ENCODE results near the gene WDR45.

The WDR45 gene

DNA sequence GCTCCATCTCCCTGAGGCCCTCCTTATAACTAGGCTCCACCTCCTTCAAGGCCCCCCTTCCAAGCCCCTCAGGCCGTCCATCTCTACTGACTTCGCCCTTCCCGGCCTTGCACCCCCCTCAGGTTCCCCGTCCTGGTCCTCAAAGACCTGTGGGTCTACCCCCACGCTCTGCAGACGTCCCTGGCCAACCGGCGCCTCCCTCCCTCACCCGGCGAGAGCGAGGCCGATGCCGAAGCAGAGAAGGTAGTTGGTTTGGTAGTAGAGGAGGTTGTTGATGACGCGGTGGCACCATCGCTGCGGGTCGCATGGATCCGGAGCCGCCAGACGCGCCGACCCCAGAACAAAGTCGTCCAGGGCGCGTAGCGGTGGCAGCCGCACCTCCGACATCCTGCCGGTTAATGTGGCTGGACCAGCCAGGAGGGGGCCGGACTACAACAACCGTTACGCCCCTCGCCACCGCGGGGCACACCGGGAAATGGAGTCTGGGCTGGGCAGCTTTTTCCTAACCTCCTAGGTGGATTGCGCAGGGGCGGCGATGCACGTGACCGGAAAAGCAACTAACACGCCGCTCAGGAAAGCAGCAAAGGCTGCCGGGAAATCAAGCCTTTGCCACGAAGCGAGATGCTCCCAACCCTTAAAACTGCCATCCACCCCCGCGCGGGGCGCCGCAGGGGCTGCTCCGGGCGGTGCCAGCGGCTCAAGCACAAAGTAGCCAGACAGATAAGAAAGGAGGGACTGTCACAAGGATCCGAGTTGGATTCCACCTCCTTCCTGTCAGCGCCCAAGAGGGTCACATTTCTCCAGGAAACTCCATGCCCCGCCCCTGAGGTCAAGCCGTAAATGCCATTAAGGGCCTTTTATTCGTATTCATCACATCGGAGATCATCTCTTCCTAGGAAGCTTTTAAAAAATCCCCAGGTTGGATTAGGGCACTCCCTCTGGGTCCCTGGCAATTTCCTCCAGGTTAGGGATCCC is 5.8 kb downstream of the WDR45 start, which contains the start of gene PRAF2:
PRAF2 (minus strand) TSS at position 402 of the 975 bp plus-strand sequence; CDS start at position 387, 15 bp downstream.
- DNase-seq (ENCODE audit: low spot score) (peak; percentile 65), FAIRE-seq (peak; percentile 73)

GRCh38 chrX:49072712-49073095 is 7.0 kb downstream of the WDR45 start:
- DNase-seq (ENCODE audit: low spot score) (no peak), FAIRE-seq (no peak)

DNA sequence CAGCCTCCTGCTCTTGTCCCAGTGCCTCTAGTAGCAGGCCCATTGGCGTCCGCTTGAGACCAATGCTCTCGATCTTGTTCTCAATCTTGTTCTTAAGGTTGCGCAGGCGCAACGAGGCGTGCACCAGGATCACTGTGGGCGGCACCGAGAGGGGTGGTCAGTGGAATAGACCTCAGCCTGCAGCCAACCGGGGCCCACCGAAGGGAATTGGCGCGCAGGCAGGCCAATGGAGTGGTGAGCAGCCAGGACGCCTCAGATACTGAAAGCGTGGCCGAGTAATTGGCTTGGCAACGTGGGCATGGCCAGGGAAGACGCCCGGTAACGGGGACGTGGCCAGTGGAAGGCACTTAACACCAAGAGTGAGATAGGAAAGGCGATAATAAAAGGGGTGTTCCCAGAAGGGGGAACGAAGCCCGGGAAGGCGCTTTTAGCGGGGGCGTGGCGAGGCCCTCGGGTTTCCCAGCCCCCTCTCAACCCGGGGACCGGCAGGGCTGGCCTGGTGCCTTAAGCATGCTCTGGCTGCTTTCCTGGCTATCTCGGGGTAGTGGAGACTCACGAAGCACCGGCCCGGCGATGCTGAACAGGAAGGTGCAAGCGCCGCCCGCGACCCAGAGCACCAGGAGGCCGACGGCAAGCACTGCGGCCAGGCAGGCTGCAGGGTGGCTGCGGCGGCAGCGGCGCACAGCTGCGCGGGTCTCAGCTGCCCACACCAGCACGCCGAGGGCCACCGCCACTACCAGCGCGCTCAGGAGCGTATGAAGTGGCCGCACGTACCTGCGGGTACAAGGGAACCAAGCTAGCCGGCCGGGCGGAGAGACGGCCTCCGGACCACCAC is 7.6 kb downstream of the WDR45 start:
- FAIRE-seq = no peak
- no peak for DNase-seq (ENCODE audit: low spot score)

- DNase-seq (ENCODE audit: low spot score) (no peak), FAIRE-seq (no peak)
These were observed 8.7 kb downstream of the WDR45 start for GRCh38 chrX:49070988-49071387.

GRCh38 chrX:49069038-49069437 is 10.6 kb downstream of the WDR45 start:
- no peak for DNase-seq (ENCODE audit: low spot score)
- no peak for FAIRE-seq

DNA sequence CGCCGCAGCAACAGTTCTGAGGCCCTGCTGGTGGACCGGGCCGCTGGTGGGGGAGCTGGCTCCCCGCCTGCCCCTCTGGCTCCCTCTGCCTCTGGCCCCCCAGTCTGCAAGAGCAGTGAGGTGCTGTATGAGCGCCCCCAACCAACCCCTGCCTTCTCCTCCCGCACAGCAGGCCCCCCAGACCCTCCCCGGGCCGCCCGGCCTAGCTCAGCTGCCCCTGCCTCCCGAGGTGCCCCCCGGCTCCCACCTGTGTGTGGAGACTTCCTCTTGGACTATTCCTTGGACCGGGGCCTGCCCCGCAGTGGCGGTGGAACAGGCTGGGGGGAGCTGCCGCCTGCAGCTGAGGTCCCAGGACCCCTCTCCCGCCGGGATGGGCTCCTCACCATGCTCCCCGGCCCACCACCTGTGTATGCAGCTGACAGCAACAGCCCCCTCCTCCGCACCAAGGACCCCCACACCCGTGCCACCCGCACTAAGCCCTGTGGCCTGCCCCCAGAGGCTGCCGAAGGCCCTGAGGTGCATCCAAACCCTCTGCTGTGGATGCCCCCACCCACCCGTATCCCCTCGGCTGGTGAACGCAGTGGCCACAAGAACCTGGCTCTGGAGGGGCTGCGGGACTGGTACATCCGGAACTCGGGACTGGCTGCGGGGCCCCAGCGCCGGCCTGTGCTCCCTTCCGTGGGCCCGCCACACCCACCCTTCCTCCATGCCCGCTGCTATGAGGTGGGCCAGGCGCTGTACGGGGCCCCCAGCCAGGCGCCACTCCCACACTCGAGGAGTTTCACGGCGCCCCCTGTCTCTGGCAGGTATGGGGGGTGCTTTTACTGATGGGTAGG is 12.2 kb downstream of the WDR45 start:
- FAIRE-seq (no peak), DNase-seq (ENCODE audit: low spot score) (no peak)

GRCh38 chrX:49066690-49067089 is 13.0 kb downstream of the WDR45 start:
- FAIRE-seq (no peak), DNase-seq (ENCODE audit: low spot score) (no peak)

- FAIRE-seq = no peak
- DNase-seq (ENCODE audit: low spot score) = no peak
These were observed 13.4 kb downstream of the WDR45 start for GRCh38 chrX:49066278-49066677.

- FAIRE-seq = no peak
- no peak for DNase-seq (ENCODE audit: low spot score)
These were observed 15.0 kb downstream of the WDR45 start for GRCh38 chrX:49064735-49065134.

DNA sequence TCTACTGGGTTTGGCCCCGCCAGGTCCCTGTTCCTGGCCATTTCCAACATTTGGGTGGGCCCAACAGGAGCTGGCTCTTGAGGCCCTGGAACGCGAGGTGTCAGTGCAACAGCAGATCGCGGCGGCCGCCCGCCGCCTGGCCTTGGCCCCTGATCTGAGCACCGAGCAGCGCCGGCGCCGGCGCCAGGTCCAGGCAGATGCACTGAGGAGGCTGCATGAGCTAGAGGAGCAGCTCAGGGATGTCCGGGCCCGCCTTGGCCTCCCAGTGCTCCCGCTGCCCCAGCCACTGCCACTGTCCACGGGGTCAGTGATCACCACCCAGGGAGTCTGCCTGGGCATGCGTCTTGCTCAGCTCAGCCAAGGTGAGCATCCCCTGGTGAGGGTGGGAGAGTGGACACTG is 15.4 kb downstream of the WDR45 start:
- DNase-seq (ENCODE audit: low spot score) (no peak), FAIRE-seq (no peak)

- no peak for DNase-seq (ENCODE audit: low spot score)
- FAIRE-seq = no peak
These were observed 16.0 kb downstream of the WDR45 start for GRCh38 chrX:49063715-49064114.

GRCh38 chrX:49061916-49062315 is 17.8 kb downstream of the WDR45 start:
- no peak for FAIRE-seq

GRCh38 chrX:49061490-49061889 is 18.2 kb downstream of the WDR45 start:
- no peak for FAIRE-seq

More at GRCh38 chrX:49061916-49062315, 17.8 kb downstream of the WDR45 start:
- DNase-seq (ENCODE audit: low spot score) = no peak

DNA sequence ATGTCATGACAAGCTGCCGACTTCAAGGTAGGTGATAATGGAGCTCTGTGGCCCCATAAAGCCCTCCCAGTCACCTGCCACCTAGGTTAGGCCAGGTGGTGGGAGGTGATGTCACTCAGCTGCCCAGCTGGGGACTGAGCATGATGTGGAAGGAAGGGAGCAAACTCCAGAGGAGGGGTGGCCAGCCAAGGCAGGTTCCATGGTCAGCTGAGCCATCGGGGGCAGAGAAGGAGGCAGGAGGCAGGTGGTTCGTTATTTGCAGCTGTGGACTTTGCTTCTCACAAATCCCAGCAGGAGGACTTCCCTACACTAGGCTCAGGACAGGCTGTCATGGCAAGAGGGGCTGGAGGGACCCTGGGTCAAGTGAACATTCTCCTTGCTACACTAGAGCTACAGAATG is 18.8 kb downstream of the WDR45 start:
- FAIRE-seq (no peak), DNase-seq (ENCODE audit: low spot score) (no peak)

More at GRCh38 chrX:49061490-49061889, 18.2 kb downstream of the WDR45 start:
- DNase-seq (ENCODE audit: low spot score) = no peak

DNA sequence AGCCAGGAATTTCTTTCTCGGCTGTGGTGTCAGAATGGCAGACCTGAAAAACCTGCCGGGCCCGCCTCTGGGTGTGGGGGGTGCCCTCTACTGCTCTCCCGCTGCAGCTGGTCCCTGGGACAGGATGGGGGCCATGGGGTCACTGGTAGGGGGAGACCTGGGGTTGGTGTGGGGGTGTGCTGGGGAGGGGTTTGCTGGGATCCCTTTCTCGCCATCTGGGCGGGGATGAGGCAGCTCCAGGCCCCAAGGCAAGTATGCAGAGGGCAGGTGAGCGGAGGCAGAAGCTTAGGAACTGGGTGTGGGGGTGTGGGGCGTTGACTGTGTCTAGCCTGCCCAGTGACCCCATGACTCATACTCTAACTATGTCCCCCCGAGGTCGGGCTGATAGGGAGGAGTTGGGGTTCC is 20.0 kb downstream of the WDR45 start:
- no peak for DNase-seq (ENCODE audit: low spot score)
- no peak for FAIRE-seq

- DNase-seq (ENCODE audit: low spot score) = no peak
- FAIRE-seq = no peak
These were observed 20.5 kb downstream of the WDR45 start for GRCh38 chrX:49059201-49059600.

DNA sequence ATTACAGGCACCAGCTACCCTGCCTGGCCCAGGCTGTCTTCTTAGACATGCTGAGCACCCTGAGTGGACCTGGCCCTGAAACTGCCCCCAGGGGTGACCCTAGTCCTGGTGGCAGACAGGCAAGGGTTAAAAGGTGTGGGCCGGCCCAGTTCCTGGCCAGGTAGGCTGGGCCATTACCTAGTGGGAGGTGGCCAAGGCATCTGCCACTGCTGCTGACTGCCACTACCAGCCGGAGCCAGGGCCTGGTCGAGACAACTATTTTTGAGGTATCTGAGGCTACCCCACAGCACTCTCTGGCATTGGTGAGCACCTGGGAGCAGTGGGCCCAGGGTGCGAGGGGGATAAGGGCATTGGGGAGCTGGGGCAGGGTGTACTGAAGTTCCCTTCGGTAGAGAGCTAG is 20.9 kb downstream of the WDR45 start, which contains the start of gene CCDC120:
CCDC120 (plus strand) TSS at position 206 of the 400 bp plus-strand sequence. CDS start 3,043 bp downstream, outside the sequence.
- FAIRE-seq (no peak), DNase-seq (ENCODE audit: low spot score) (no peak)

DNA sequence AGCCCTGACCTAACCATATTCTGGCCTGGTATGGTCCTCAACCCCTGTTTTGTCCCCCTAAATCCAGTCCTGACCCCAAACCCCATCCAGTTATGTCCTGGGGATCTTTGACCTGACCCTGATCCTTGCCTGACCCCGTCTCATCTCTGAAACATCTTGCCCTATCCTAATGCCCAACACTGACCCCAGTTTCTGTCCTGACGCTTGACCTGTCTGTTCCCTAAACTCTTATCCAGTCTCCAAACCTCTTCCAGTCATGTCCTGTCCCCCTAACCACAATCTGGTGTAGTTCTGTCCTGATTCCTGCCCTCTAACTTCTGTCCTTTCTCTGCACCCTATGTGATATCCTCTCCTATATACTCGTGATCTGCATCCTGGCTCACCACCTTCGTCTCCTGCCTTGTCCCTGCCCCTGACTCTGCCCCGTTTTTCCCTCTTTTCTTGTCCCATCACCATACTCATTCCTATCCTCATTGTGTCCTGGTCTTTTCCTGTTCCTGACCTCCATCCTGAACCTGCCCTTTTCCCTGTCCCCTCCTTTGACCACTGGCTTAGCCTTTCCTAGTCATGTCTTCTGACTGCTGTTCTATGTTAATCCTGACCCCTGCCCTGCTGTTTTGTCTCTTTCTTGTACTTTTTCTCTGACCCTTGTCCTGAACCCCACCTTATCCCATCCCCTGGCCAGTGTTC is 25.5 kb downstream of the WDR45 start:
- FAIRE-seq (no peak), DNase-seq (ENCODE audit: low spot score) (no peak)

DNA sequence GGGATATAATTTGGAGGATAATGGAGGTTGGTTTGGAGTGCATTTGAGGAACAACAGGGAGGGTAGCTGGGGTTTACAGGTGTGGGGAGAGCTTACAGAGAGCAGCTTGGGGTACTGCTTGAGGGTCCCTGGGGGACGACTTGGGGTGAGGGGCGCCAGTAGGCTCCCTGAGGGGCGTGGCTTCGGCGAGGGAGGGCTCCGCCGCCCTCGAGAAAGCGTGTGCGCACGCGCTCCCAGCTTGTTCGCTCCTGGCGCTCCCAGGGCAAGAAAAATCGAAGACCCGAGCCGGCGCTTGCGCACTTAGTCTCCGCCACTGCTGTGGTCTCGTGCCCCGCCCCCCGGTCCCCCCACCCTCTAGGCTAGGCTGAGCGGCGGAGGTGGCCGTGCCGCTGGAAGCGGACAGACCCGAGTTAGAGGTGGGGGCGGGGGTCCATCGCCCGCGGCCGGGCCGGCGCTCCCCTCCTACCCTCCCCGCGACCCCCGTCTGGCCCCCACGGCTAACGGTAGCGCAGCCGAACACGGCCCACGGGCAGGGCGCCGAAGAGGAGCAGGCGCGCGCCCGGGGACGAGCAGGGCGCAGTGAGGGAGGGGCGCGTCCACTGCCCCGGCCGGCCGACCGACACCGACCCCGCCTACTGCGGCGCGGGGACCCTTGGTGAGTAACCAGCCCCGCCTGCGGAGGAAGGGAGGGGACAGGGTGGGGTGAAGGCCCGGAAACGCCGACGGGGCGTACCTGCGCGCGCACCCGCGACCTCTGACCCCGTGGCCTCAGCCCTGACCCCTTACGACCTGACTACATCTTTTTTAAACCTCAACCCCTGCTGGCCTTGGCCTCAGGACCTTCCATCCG is 26.2 kb downstream of the WDR45 start:
- DNase-seq (ENCODE audit: low spot score) (no peak), FAIRE-seq (no peak)

DNA sequence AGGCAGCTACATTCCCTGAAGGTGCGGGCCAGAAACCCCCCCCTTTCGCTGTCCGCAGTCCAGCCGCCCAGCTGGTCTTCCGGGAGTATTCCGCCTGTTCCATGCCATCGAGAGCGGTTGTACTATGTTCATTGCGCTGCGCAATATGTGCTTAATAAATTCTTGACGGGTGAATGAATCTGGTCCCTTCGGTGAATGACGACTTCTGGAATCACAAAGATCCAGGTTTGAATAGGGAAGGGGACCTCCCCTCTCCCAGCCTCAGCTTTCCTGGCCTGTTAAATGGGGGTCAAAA is 35.8 kb downstream of the WDR45 start:
- DNase-seq (ENCODE audit: low spot score) (no peak), FAIRE-seq (no peak)

Measured in RCC 7860 (cell line).